HepG2 (cell line): ENCODE measurements around the gene EFNA3. TPM values are rescaled to one million over a fixed set of nuclear protein-coding genes. Genes with fewer than 3 reads are reported as not detected.

ENCODE experiments used
- DDIT3 ChIP-seq: sonication (generic); formaldehyde crosslinking; IDR thresholded peaks from 2 replicates; pipeline ENCODE4 v1.4.0; 2020; ENCODE audit warnings: mild to moderate bottlenecking, missing genetic modification reagents
- DMAP1 ChIP-seq: IDR thresholded peaks from 2 replicates; pipeline ENCODE4 v1.6.1; 2016
- HDAC1 ChIP-seq: sonication (generic); formaldehyde crosslinking; IDR thresholded peaks from 2 replicates; pipeline ENCODE4 v1.5.1; 2020; ENCODE audit warnings: mild to moderate bottlenecking, missing genetic modification reagents
- HES4 ChIP-seq: sonication (generic); formaldehyde crosslinking; IDR thresholded peaks from 2 replicates; pipeline ENCODE4 v1.9.0; 2021; ENCODE audit warnings: mild to moderate bottlenecking, missing genetic modification reagents, borderline replicate concordance
- KLF9 ChIP-seq: IDR thresholded peaks from 2 replicates; pipeline ENCODE4 v1.6.1; 2016; ENCODE audit warnings: low read depth
- MTA3 ChIP-seq: sonication (generic); formaldehyde crosslinking; IDR thresholded peaks from 2 replicates; pipeline ENCODE4 v1.4.0; 2020; ENCODE audit warnings: missing genetic modification reagents
- MXD4 ChIP-seq: IDR thresholded peaks from 2 replicates; pipeline ENCODE4 v1.6.1; 2016; ENCODE audit warnings: mild to moderate bottlenecking, missing biosample characterization, missing genetic modification reagents
- NKX3-1 ChIP-seq: sonication (generic); formaldehyde crosslinking; IDR thresholded peaks from 2 replicates; pipeline ENCODE4 v1.5.0; 2020; ENCODE audit warnings: missing genetic modification reagents
- NR1H2 ChIP-seq: sonication (generic); formaldehyde crosslinking; IDR thresholded peaks from 2 replicates; pipeline ENCODE4 v1.8.1; 2022; ENCODE audit warnings: low read depth, missing genetic modification reagents, borderline replicate concordance
- POGZ ChIP-seq: sonication (generic); formaldehyde crosslinking; IDR thresholded peaks from 2 replicates; pipeline ENCODE4 v1.4.0; 2020; ENCODE audit warnings: mild to moderate bottlenecking, missing genetic modification reagents
- RARA ChIP-seq: IDR thresholded peaks from 2 replicates; pipeline ENCODE4 v1.6.1; 2016; ENCODE audit warnings: missing genetic modification reagents, missing compliant biosample characterization
- SMC3 ChIP-seq: IDR thresholded peaks from 2 replicates; pipeline ENCODE4 v1.6.1; 2011; ENCODE audit warnings: low read length, improper control_type of control experiment
- TEAD2 ChIP-seq: sonication (generic); formaldehyde crosslinking; IDR thresholded peaks from 2 replicates; pipeline ENCODE4 v1.9.0; 2021; ENCODE audit warnings: missing genetic modification reagents
- TOE1 ChIP-seq: sonication (generic); formaldehyde crosslinking; IDR thresholded peaks from 2 replicates; pipeline ENCODE4 v1.4.0; 2020; ENCODE audit warnings: mild to moderate bottlenecking, missing genetic modification reagents
- TP53 ChIP-seq: sonication (generic); formaldehyde crosslinking; conservative IDR thresholded peaks from 2 replicates; pipeline ENCODE4 v1.4.0; 2020; ENCODE audit warnings: missing genetic modification reagents
- ZBTB8A ChIP-seq: sonication (generic); formaldehyde crosslinking; IDR thresholded peaks from 2 replicates; pipeline ENCODE4 v1.4.0; 2020; ENCODE audit warnings: mild to moderate bottlenecking, low read depth, missing genetic modification reagents, borderline replicate concordance
- ZNF354B ChIP-seq: sonication (generic); formaldehyde crosslinking; IDR thresholded peaks from 2 replicates; pipeline ENCODE4 v1.8.0; 2022; ENCODE audit warnings: mild to moderate bottlenecking, missing genetic modification reagents
- ZNF383 ChIP-seq: sonication (generic); formaldehyde crosslinking; IDR thresholded peaks from 2 replicates; pipeline ENCODE4 v1.4.0; 2020; ENCODE audit warnings: missing genetic modification reagents, mild to moderate bottlenecking, borderline replicate concordance
- ZNF552 ChIP-seq: sonication (generic); formaldehyde crosslinking; IDR thresholded peaks from 2 replicates; pipeline ENCODE4 v1.9.0; 2022; ENCODE audit warnings: missing genetic modification reagents, mild to moderate bottlenecking, borderline replicate concordance
- ZNF574 ChIP-seq: sonication (generic); formaldehyde crosslinking; IDR thresholded peaks from 2 replicates; pipeline ENCODE4 v1.4.0; 2020; ENCODE audit warnings: missing genetic modification reagents
- ZSCAN20 ChIP-seq: sonication (generic); formaldehyde crosslinking; IDR thresholded peaks from 2 replicates; pipeline ENCODE4 v1.4.0; 2020; ENCODE audit warnings: missing genetic modification reagents, mild to moderate bottlenecking, borderline replicate concordance
- polyA plus RNA-seq, 8 experiments: library from polyadenylated mRNA; depleted of rRNA in 3 of 8; stranded (reverse) in 7 of 8; unstranded in 1 of 8; fragments of >200 nt; fragmentation: Illumina TruSeq in 4 of 8; extraction: Trizol in 4 of 8; gene quantifications; 2 replicates each; pipeline versions ENCODE4 v1.2.1 to v1.2.3, GENCODE V29; 2011 to 2016; ENCODE audit warnings: low read depth in 4 of 8, missing spikeins in 1 of 8, mixed read lengths in 1 of 8; ENCODE audit not compliant: insufficient read depth in 1 of 8
- total RNA-seq, 5 experiments: library from RNA; depleted of rRNA; stranded (reverse); fragments of >200 nt; fragmentation: Illumina TruSeq; extraction: Trizol; gene quantifications; 2 replicates each; pipeline ENCODE4 v1.2.3, GENCODE V29; 2016; ENCODE audit warnings: low read depth in 1 of 5
- TF ChIP-seq, protein P1 (sequence below): sonication (generic); formaldehyde crosslinking; IDR thresholded peaks from 2 replicates; pipeline ENCODE4 v1.4.0; 2020; ENCODE audit warnings: missing genetic modification reagents
- TF ChIP-seq, protein P2 (sequence below): IDR thresholded peaks from 2 replicates; pipeline ENCODE4 v1.6.1; 2016; ENCODE audit warnings: mild to moderate bottlenecking

EFNA3 gene
- total and polyA plus RNA-seq, 2 of the 13 experiments (the other 11 are each of a cell fraction or from before 2014, with no cell fraction given) = 1.0 to 5.7 TPM

DNA sequence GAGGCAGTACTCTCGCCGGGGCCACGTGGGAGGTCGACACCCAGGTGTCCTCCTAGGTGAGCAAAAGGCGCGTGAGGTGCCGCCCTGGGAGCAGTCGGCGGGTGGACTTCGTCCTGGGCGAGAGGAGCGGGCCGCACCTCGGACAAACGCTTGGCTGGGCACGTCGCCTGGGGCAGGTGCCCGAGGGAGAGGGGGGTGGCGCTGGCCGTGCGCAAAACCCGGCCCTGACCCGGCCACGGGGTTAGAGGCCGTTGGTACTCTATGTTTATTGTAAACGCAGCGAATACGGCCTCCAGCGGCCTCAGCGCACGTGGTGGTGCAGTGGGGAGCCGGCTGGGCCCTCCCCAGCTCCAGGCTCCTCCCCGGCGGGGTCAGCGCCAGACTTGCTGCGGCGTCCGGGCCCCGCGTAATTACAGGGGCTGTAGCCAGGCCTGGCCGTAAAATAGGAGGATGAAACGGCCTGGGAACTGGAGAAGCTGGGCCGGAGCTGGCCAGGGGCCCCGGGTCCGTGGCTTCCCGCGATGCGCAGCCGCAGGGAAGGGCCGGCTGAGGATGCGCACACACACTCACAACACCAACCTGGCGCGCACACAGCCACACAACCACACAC lies 47.4 kb downstream of the EFNA3 start (continued):
- TF ChIP-seq NKX3-1 (CRISPR knock-in tag) (peak; percentile 64), RARA (CRISPR knock-in tag) (peak; percentile 100), ZNF574 (CRISPR knock-in tag) (peak; percentile 90), KLF9 (peak; percentile 52; the same call in 1 of the 2 replicates), POGZ (CRISPR knock-in tag) (peak; percentile 84), ZNF354B (CRISPR knock-in tag) (0 out of 2 replicates have a peak, but pooled peaks have one; percentile 47), MTA3 (CRISPR knock-in tag) (no peak), NR1H2 (CRISPR knock-in tag) (no peak), DMAP1 (CRISPR knock-in tag) (peak; percentile 96), HES4 (CRISPR knock-in tag) (peak; percentile 88), TOE1 (CRISPR knock-in tag) (peak; percentile 82; the same call in 1 of the 2 replicates), DDIT3 (CRISPR knock-in tag) (peak; percentile 36; the same call in 1 of the 2 replicates), TEAD2 (CRISPR knock-in tag) (peak; percentile 46; the same call in 1 of the 2 replicates), HDAC1 (CRISPR knock-in tag) (peak; percentile 98), ZNF383 (CRISPR knock-in tag) (0 out of 2 replicates have a peak, but pooled peaks have one; percentile 15), ZSCAN20 (CRISPR knock-in tag) (peak; percentile 64; the same call in 1 of the 2 replicates), ZBTB8A (CRISPR knock-in tag) (peak; percentile 19; the same call in 1 of the 2 replicates), TP53 (0 out of 2 replicates have a peak, but pooled peaks have one; percentile 29), SMC3 (no peak), MXD4 (CRISPR knock-in tag) (peak; percentile 95), ZNF552 (CRISPR knock-in tag) (peak; percentile 97)
- TF ChIP-seq, protein P1, sequence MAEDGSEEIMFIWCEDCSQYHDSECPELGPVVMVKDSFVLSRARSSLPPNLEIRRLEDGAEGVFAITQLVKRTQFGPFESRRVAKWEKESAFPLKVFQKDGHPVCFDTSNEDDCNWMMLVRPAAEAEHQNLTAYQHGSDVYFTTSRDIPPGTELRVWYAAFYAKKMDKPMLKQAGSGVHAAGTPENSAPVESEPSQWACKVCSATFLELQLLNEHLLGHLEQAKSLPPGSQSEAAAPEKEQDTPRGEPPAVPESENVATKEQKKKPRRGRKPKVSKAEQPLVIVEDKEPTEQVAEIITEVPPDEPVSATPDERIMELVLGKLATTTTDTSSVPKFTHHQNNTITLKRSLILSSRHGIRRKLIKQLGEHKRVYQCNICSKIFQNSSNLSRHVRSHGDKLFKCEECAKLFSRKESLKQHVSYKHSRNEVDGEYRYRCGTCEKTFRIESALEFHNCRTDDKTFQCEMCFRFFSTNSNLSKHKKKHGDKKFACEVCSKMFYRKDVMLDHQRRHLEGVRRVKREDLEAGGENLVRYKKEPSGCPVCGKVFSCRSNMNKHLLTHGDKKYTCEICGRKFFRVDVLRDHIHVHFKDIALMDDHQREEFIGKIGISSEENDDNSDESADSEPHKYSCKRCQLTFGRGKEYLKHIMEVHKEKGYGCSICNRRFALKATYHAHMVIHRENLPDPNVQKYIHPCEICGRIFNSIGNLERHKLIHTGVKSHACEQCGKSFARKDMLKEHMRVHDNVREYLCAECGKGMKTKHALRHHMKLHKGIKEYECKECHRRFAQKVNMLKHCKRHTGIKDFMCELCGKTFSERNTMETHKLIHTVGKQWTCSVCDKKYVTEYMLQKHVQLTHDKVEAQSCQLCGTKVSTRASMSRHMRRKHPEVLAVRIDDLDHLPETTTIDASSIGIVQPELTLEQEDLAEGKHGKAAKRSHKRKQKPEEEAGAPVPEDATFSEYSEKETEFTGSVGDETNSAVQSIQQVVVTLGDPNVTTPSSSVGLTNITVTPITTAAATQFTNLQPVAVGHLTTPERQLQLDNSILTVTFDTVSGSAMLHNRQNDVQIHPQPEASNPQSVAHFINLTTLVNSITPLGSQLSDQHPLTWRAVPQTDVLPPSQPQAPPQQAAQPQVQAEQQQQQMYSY (CRISPR knock-in tag) = peak; percentile 96
- TF ChIP-seq, protein P2, sequence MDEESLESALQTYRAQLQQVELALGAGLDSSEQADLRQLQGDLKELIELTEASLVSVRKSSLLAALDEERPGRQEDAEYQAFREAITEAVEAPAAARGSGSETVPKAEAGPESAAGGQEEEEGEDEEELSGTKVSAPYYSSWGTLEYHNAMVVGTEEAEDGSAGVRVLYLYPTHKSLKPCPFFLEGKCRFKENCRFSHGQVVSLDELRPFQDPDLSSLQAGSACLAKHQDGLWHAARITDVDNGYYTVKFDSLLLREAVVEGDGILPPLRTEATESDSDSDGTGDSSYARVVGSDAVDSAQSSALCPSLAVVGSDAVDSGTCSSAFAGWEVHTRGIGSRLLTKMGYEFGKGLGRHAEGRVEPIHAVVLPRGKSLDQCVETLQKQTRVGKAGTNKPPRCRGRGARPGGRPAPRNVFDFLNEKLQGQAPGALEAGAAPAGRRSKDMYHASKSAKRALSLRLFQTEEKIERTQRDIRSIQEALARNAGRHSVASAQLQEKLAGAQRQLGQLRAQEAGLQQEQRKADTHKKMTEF (CRISPR knock-in tag) = peak; percentile 99
